Hepatocyte (in vitro differentiated cells): Measurements from ENCODE around the gene CBLIF. TPM values are rescaled to one million over a fixed set of nuclear protein-coding genes. Genes with fewer than 3 reads are reported as not detected.

Experiments
- DNase-seq: peaks from one replicate; pipeline ENCODE4 v3.0.0-alpha.2; 2016; ENCODE audit warnings: low spot score
- H2AFZ ChIP-seq: fragments of 200-600 bp; sonication (generic); 2 replicates; pipeline ENCODE4 v1.6.0; 2016; ENCODE audit warnings: antibody characterized with exemption, mild to moderate bottlenecking
- H3K27ac ChIP-seq: fragments of 200-600 bp; sonication (generic); 2 replicates; pipeline ENCODE4 v1.5.1; 2016; ENCODE audit warnings: mild to moderate bottlenecking
- H3K27me3 ChIP-seq: fragments of 200-600 bp; sonication (generic); 2 replicates; pipeline ENCODE4 v1.6.1; 2016
- H3K36me3 ChIP-seq: fragments of 200-600 bp; sonication (generic); replicated peaks from 2 replicates; pipeline ENCODE4 v1.5.1; 2016; ENCODE audit warnings: low read depth; ENCODE audit not compliant: insufficient read depth
- H3K4me1 ChIP-seq: fragments of 200-600 bp; sonication (generic); 2 replicates; pipeline ENCODE4 v1.5.1; 2016; ENCODE audit warnings: mild to moderate bottlenecking, moderate library complexity; ENCODE audit not compliant: insufficient read depth
- H3K4me2 ChIP-seq: fragments of 200-600 bp; sonication (generic); 2 replicates; pipeline ENCODE4 v1.6.0; 2016
- H3K4me3 ChIP-seq: fragments of 200-600 bp; sonication (generic); 2 replicates; pipeline ENCODE4 v1.5.1; 2016; ENCODE audit warnings: mild to moderate bottlenecking
- H3K79me2 ChIP-seq: fragments of 200-600 bp; sonication (generic); 2 replicates; pipeline ENCODE4 v1.6.0; 2017; ENCODE audit warnings: mild to moderate bottlenecking
- H3K9me2 ChIP-seq: fragments of 200-600 bp; sonication (generic); replicated peaks from 2 replicates; pipeline ENCODE4 v1.6.0; 2017; ENCODE audit warnings: mild to moderate bottlenecking; ENCODE audit not compliant: insufficient read depth
- H3K9me3 ChIP-seq: fragments of 200-600 bp; sonication (generic); 2 replicates; pipeline ENCODE4 v1.5.1; 2016; ENCODE audit warnings: low read depth, mild to moderate bottlenecking
- H4K20me1 ChIP-seq: fragments of 200-600 bp; sonication (generic); 2 replicates; pipeline ENCODE4 v1.6.0; 2016; ENCODE audit warnings: mild to moderate bottlenecking; ENCODE audit not compliant: insufficient read depth, poor library complexity, severe bottlenecking
- CTCF ChIP-seq: fragments of 200-600 bp; sonication (generic); IDR thresholded peaks from 2 replicates; pipeline ENCODE4 v1.5.1; 2016; ENCODE audit warnings: antibody characterized with exemption, mild to moderate bottlenecking; ENCODE audit not compliant: poor library complexity
- EZH2 ChIP-seq: fragments of 200-600 bp; sonication (generic); IDR thresholded peaks from 2 replicates; pipeline ENCODE4 v1.6.1; 2016; ENCODE audit warnings: antibody characterized with exemption, mild to moderate bottlenecking, borderline replicate concordance
- EZH2phosphoT487 ChIP-seq: fragments of 200-600 bp; sonication (generic); IDR thresholded peaks from one replicate; pipeline ENCODE4 v1.6.1; 2018; ENCODE audit warnings: antibody characterized with exemption, mild to moderate bottlenecking, low read depth, moderate library complexity; ENCODE audit not compliant: unreplicated experiment, severe bottlenecking
- WGBS: methylation state at CpG from one replicate; pipeline ENCODE4 v1.1.6; 2016; ENCODE audit warnings: low lambda C conversion rate; ENCODE audit errors: missing lambda C conversion rate; 5-methylcytosine and 5-hydroxymethylcytosine counted together
- polyA plus RNA-seq: library from polyadenylated mRNA; unstranded; fragments of >200 nt; fragmentation: Nextera tagmentation; extraction: Ambion mirVana; gene quantifications from 2 replicates; pipeline ENCODE4 v1.2.1, GENCODE V29; 2016
- total RNA-seq: library from RNA; depleted of rRNA; stranded (reverse); fragments of >200 nt; gene quantifications from 2 replicates; pipeline ENCODE4 v1.2.3, GENCODE V29; 2014

The CBLIF gene
- total and polyA plus RNA-seq, 2 experiments from 2014 or later, result 45.2 to 60.8 TPM

- no peaks in the 10 kb centered on the region for H3K27me3 ChIP-seq
- no peaks in the 10 kb centered on the region for H4K20me1 ChIP-seq
- H3K27ac ChIP-seq, result no peak overlapping the region
- TF ChIP-seq EZH2phosphoT487 (no peak), EZH2 (no peak), CTCF (no peak)
- H2AFZ ChIP-seq, result no peak overlapping the region
- no peak for DNase-seq
- H3K9me2 ChIP-seq, result no peaks in the 10 kb centered on the region
- no peak overlapping the region for H3K4me3 ChIP-seq
- peaks cover 8% of the 10 kb centered on the region for H3K4me1 ChIP-seq
- no peak overlapping the region for H3K4me2 ChIP-seq
- WGBS, result 96% methylated on average over 1 of the region's 1 CpG
- H3K79me2 ChIP-seq, result peaks cover 11% of the 10 kb centered on the region
- no peaks in the 10 kb centered on the region for H3K9me3 ChIP-seq
- H3K36me3 ChIP-seq, result no peaks in the 10 kb centered on the region
Observed at GRCh38 chr11:59813364-59813763, 31.9 kb downstream of the CBLIF start.

- no peak for DNase-seq
- no peak overlapping the region for H3K4me3 ChIP-seq
- H4K20me1 ChIP-seq, result no peaks in the 10 kb centered on the region
- WGBS, result 90% methylated on average over 2 of the region's 2 CpGs
- no peaks in the 10 kb centered on the region for H3K36me3 ChIP-seq
- H3K4me2 ChIP-seq, result no peak overlapping the region
- peaks cover 11% of the 10 kb centered on the region for H3K79me2 ChIP-seq
- TF ChIP-seq CTCF (no peak), EZH2phosphoT487 (no peak), EZH2 (no peak)
- H3K4me1 ChIP-seq, result peaks cover 8% of the 10 kb centered on the region
- no peaks in the 10 kb centered on the region for H3K27me3 ChIP-seq
- no peaks in the 10 kb centered on the region for H3K9me3 ChIP-seq
- no peak overlapping the region for H2AFZ ChIP-seq
- no peaks in the 10 kb centered on the region for H3K9me2 ChIP-seq
- no peak overlapping the region for H3K27ac ChIP-seq
Observed at GRCh38 chr11:59812220-59812619, 33.1 kb downstream of the CBLIF start.

DNA sequence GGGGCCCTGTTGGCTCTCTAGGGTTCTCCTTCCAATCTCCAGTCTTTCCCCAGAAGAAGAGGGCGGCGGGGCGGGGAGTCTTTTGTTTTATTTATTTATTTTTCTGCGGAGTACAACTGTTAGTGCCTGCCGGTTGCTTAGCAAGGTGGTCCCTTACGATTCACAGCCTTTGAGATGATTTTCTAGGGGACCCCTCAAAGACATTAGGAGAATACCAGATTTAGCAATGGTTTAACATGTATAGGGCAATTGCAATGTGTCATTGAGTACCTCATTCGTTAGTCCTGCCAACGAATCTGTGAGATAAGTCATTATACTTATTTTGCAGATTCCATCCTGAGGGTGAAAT lies 34.4 kb downstream of the CBLIF start:
- no peaks in the 10 kb centered on the region for H3K9me2 ChIP-seq
- no peaks in the 10 kb centered on the region for H3K27me3 ChIP-seq
- no peak for DNase-seq
- peaks cover 11% of the 10 kb centered on the region for H3K79me2 ChIP-seq
- H3K4me3 ChIP-seq, result peak overlapping the region; percentile 37
- H3K36me3 ChIP-seq, result no peaks in the 10 kb centered on the region
- peak overlapping the region; percentile 84 for H3K27ac ChIP-seq
- peaks cover 8% of the 10 kb centered on the region for H3K4me1 ChIP-seq
- peak overlapping the region; percentile 97 for H2AFZ ChIP-seq
- 17% methylated on average over 8 of the region's 8 CpGs for WGBS
- no peaks in the 10 kb centered on the region for H3K9me3 ChIP-seq
- no peaks in the 10 kb centered on the region for H4K20me1 ChIP-seq
- H3K4me2 ChIP-seq, result peak overlapping the region; percentile 91
- TF ChIP-seq EZH2 (no peak), CTCF (no peak), EZH2phosphoT487 (no peak)
